SU-DHL-6 (cell line): Measurements from ENCODE around the gene CDYL2.

Experiments used
- H2AFZ ChIP-seq: fragments of 200-600 bp; sonication (generic); 2 replicates; pipeline ENCODE4 v1.6.1; 2014; ENCODE audit warnings: low read depth, mild to moderate bottlenecking, moderate library complexity, mixed read lengths, antibody characterized with exemption, low read length; ENCODE audit not compliant: severe bottlenecking
- H3F3A ChIP-seq: fragments of 200-600 bp; shearing (Covaris generic); 2 replicates; pipeline ENCODE4 v1.6.0; 2016; ENCODE audit warnings: antibody characterized with exemption, mild to moderate bottlenecking; ENCODE audit not compliant: insufficient read depth
- H3K27ac ChIP-seq: fragments of 200-600 bp; sonication (generic); 2 replicates; pipeline ENCODE4 v1.5.1; 2016; ENCODE audit warnings: low read depth, mild to moderate bottlenecking, low read length, moderate library complexity, mixed read lengths
- H3K27me3 ChIP-seq: fragments of 200-600 bp; sonication (generic), shearing (Covaris generic); 2 replicates; pipeline ENCODE4 v1.6.0; 2014; ENCODE audit warnings: mild to moderate bottlenecking, low read length
- H3K36me3 ChIP-seq: fragments of 200-600 bp; sonication (generic); 2 replicates; pipeline ENCODE4 v1.6.1; 2014; ENCODE audit warnings: mild to moderate bottlenecking, low read length, mixed read lengths
- H3K4me2 ChIP-seq: fragments of 300-600, 200-600 bp; shearing (Covaris generic), sonication (generic); 2 replicates; pipeline ENCODE4 v1.6.0; 2014; ENCODE audit warnings: low read length, low read depth, mild to moderate bottlenecking; ENCODE audit not compliant: poor library complexity, severe bottlenecking
- H3K4me3 ChIP-seq: fragments of 200-600 bp; sonication (generic); 2 replicates; pipeline ENCODE4 v1.5.1; 2014; ENCODE audit warnings: antibody characterized with exemption, low read length, mild to moderate bottlenecking, mixed read lengths; ENCODE audit not compliant: insufficient read depth, poor library complexity, severe bottlenecking
- H3K79me2 ChIP-seq: fragments of 200-600 bp; sonication (generic); 2 replicates; pipeline ENCODE4 v1.6.1; 2014; ENCODE audit warnings: mild to moderate bottlenecking, low read length, moderate library complexity; ENCODE audit not compliant: insufficient read depth
- H3K9ac ChIP-seq: fragments of 200-600 bp; sonication (generic); 2 replicates; pipeline ENCODE4 v1.7.0; 2014; ENCODE audit warnings: mild to moderate bottlenecking, low read length
- H3K9me2 ChIP-seq: fragments of 200-600 bp; sonication (generic); replicated peaks from 2 replicates; pipeline ENCODE4 v1.6.1; 2014; ENCODE audit warnings: low read length; ENCODE audit not compliant: insufficient read depth
- H3K9me3 ChIP-seq: fragments of 200-600 bp; sonication (generic); 2 replicates; pipeline ENCODE4 v1.6.1; 2014; ENCODE audit warnings: low read length, mixed read lengths; ENCODE audit not compliant: insufficient read depth
- H4K20me1 ChIP-seq: fragments of 200-600 bp; sonication (generic); 2 replicates; pipeline ENCODE4 v1.6.1; 2014; ENCODE audit warnings: low read depth, mild to moderate bottlenecking, antibody characterized with exemption, low read length, moderate library complexity, mixed read lengths
- CTCF ChIP-seq: fragments of 200-600 bp; sonication (generic); IDR thresholded peaks from one replicate; pipeline ENCODE4 v1.5.1; 2017; ENCODE audit warnings: antibody characterized with exemption, mild to moderate bottlenecking, low read length, moderate library complexity; ENCODE audit not compliant: insufficient read depth, poor library complexity, severe bottlenecking
- EZH2phosphoT487 ChIP-seq: fragments of 200-600 bp; sonication (generic), shearing (Covaris generic); conservative IDR thresholded peaks from 2 replicates; pipeline ENCODE4 v1.6.1; 2018; ENCODE audit warnings: mild to moderate bottlenecking, antibody characterized with exemption, low read length, moderate library complexity, mixed read lengths

CDYL2 gene

GRCh38 chr16:80775450-80775849 is 28.9 kb downstream of the CDYL2 start:
- Histone ChIP-seq H3K9ac (no peak overlapping the region), H3F3A (no peaks in the 10 kb centered on the region), H2AFZ (no peak overlapping the region), H3K27me3 (no peaks in the 10 kb centered on the region), H3K79me2 (no peaks in the 10 kb centered on the region), H3K9me2 (no peaks in the 10 kb centered on the region), H3K4me2 (no peak overlapping the region), H3K36me3 (no peaks in the 10 kb centered on the region), H3K27ac (no peak overlapping the region), H3K9me3 (no peaks in the 10 kb centered on the region), H3K4me3 (no peak overlapping the region), H4K20me1 (no peaks in the 10 kb centered on the region)
- TF ChIP-seq CTCF, result no peak
- no peak for TF ChIP-seq EZH2phosphoT487

GRCh38 chr16:80766798-80767197 is 37.6 kb downstream of the CDYL2 start:
- Histone ChIP-seq H3K4me3 (no peak overlapping the region), H3K4me2 (no peak overlapping the region), H3F3A (no peaks in the 10 kb centered on the region), H4K20me1 (no peaks in the 10 kb centered on the region), H3K9me2 (no peaks in the 10 kb centered on the region), H2AFZ (no peak overlapping the region), H3K27ac (no peak overlapping the region), H3K9me3 (no peaks in the 10 kb centered on the region), H3K9ac (no peak overlapping the region), H3K79me2 (no peaks in the 10 kb centered on the region), H3K27me3 (no peaks in the 10 kb centered on the region), H3K36me3 (no peaks in the 10 kb centered on the region)
- TF ChIP-seq EZH2phosphoT487, result no peak
- no peak for TF ChIP-seq CTCF

GRCh38 chr16:80759419-80760162 is 44.8 kb downstream of the CDYL2 start:
- Histone ChIP-seq H4K20me1 (no peaks in the 10 kb centered on the region), H3K9me3 (no peaks in the 10 kb centered on the region), H3K36me3 (no peaks in the 10 kb centered on the region), H3K27me3 (no peaks in the 10 kb centered on the region), H3K27ac (no peak overlapping the region), H3K4me3 (no peak overlapping the region), H3K4me2 (no peak overlapping the region), H3F3A (no peaks in the 10 kb centered on the region), H3K9ac (no peak overlapping the region), H3K9me2 (no peaks in the 10 kb centered on the region), H2AFZ (no peak overlapping the region), H3K79me2 (no peaks in the 10 kb centered on the region)
- TF ChIP-seq EZH2phosphoT487 (no peak), CTCF (no peak)
